ENCODE results near the gene ZNF497.
A peak's percentile ranks its signal among the peaks of the same experiment; 100 is the strongest.

Gene ZNF497

GRCh38 chr19:58392945-58393724 is 30.6 kb upstream of the ZNF497 start:
- Histone ChIP-seq H2AFZ (ENCODE audit: low read depth, low read length, severe bottlenecking) (no peak overlapping the region), H3K4me3 (ENCODE audit: insufficient read depth, low read length, poor library complexity, severe bottlenecking) (no peak overlapping the region), H3F3A (ENCODE audit: insufficient read depth) (peaks cover 5% of the 10 kb centered on the region; the same call in 1 of the 2 replicates), H3K79me2 (ENCODE audit: insufficient read depth, low read length) (peaks cover 32% of the 10 kb centered on the region), H3K4me2 (ENCODE audit: low read depth, low read length, poor library complexity, severe bottlenecking) (no peak overlapping the region), H3K27me3 (ENCODE audit: low read length) (no peaks in the 10 kb centered on the region), H3K27ac (ENCODE audit: low read depth, low read length) (no peak overlapping the region), H3K9me3 (ENCODE audit: insufficient read depth, low read length) (no peaks in the 10 kb centered on the region), H4K20me1 (ENCODE audit: low read depth, low read length) (peaks cover 28% of the 10 kb centered on the region), H3K9me2 (replicated peaks; ENCODE audit: insufficient read depth, low read length) (no peaks in the 10 kb centered on the region), H3K9ac (ENCODE audit: low read length) (no peak overlapping the region), H3K36me3 (ENCODE audit: low read length) (peaks cover 21% of the 10 kb centered on the region)
- TF ChIP-seq CTCF (IDR thresholded peaks at IDR 0.05; ENCODE audit: insufficient read depth, low read length, poor library complexity, severe bottlenecking) (no peak), EZH2phosphoT487 (conservative IDR thresholded peaks at IDR 0.05; ENCODE audit: low read length) (no peak)

DNA sequence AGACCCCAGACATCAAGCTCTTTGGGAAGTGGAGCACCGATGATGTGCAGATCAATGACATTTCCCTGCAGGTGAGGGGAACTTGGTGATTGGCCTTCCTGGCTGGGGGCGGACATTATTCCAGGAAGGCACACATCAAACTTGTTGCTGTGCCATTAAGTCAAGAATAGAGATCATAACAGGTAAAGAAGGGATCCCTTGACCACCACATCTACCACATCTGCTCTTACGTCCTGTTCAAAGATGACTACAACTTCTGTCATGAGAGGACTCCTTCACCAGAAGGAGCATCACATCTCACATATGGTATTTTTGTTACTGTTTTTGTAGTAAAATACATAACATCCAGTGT is 25.6 kb upstream of the ZNF497 start:
- Histone ChIP-seq H3K36me3 (ENCODE audit: low read length) (peaks cover 22% of the 10 kb centered on the region), H3K79me2 (ENCODE audit: insufficient read depth, low read length) (peaks cover 43% of the 10 kb centered on the region), H3K9me3 (ENCODE audit: insufficient read depth, low read length) (no peaks in the 10 kb centered on the region), H3K27me3 (ENCODE audit: low read length) (no peaks in the 10 kb centered on the region), H2AFZ (ENCODE audit: low read depth, low read length, severe bottlenecking) (no peak overlapping the region), H3K27ac (ENCODE audit: low read depth, low read length) (no peak overlapping the region), H3K9ac (ENCODE audit: low read length) (peak overlapping the region; percentile 98), H3F3A (ENCODE audit: insufficient read depth) (peaks cover 11% of the 10 kb centered on the region; the same call in 1 of the 2 replicates), H3K9me2 (replicated peaks; ENCODE audit: insufficient read depth, low read length) (no peaks in the 10 kb centered on the region), H3K4me3 (ENCODE audit: insufficient read depth, low read length, poor library complexity, severe bottlenecking) (peak overlapping the region; percentile 99), H3K4me2 (ENCODE audit: low read depth, low read length, poor library complexity, severe bottlenecking) (peak overlapping the region; percentile 87), H4K20me1 (ENCODE audit: low read depth, low read length) (peaks cover 27% of the 10 kb centered on the region)
- TF ChIP-seq CTCF (IDR thresholded peaks at IDR 0.05; ENCODE audit: insufficient read depth, low read length, poor library complexity, severe bottlenecking) (no peak), EZH2phosphoT487 (conservative IDR thresholded peaks at IDR 0.05; ENCODE audit: low read length) (no peak)

DNA sequence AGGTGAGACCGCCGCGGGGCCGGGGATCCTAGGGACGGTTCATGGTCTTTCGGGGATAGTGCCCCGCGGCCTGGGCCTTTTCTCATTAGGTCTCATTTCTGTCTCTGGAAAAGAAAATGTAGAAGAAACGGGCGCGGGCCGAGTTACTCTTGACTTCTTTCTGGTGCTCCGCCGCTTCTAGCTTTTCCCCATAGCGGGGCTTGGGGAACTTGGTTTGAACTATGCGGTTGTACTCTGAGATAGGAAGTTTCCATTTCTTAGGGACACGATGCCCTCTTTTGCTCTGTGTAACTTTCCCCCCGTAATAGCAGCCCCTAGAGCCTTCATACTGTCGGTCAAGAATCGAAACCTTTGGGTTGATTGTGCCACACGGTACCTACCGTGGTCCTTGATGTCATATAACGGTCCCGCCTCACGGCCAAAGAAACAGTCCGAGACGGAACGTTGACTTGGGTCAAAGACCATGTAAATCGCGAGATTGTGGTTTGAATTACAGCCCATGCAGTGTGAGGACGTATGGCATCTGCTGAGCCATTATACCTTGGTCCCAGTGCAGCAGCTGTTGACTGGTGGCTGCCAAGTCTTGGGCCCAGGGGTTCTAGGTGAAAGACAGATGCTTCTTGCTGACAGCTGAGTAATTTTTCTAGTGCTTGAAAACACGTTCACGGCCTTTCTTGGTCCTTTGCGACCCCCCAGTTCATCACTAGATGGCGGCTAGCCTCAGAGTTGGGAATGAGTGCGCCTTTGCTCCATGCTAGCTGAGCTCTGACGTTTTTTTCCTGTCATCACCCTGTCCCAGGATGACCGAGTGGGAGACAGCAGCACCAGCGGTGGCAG is 25.0 kb upstream of the ZNF497 start:
- Histone ChIP-seq H3K9ac (ENCODE audit: low read length) (peak overlapping the region; percentile 98), H3K9me2 (replicated peaks; ENCODE audit: insufficient read depth, low read length) (no peaks in the 10 kb centered on the region), H3K27me3 (ENCODE audit: low read length) (no peaks in the 10 kb centered on the region), H3K9me3 (ENCODE audit: insufficient read depth, low read length) (no peaks in the 10 kb centered on the region), H4K20me1 (ENCODE audit: low read depth, low read length) (peaks cover 23% of the 10 kb centered on the region), H2AFZ (ENCODE audit: low read depth, low read length, severe bottlenecking) (no peak overlapping the region), H3K79me2 (ENCODE audit: insufficient read depth, low read length) (peaks cover 43% of the 10 kb centered on the region), H3K4me2 (ENCODE audit: low read depth, low read length, poor library complexity, severe bottlenecking) (peak overlapping the region; percentile 87), H3K36me3 (ENCODE audit: low read length) (peaks cover 16% of the 10 kb centered on the region), H3K27ac (ENCODE audit: low read depth, low read length) (peak overlapping the region; percentile 45), H3K4me3 (ENCODE audit: insufficient read depth, low read length, poor library complexity, severe bottlenecking) (peak overlapping the region; percentile 99), H3F3A (ENCODE audit: insufficient read depth) (peaks cover 7% of the 10 kb centered on the region; the same call in 1 of the 2 replicates)
- no peak for TF ChIP-seq CTCF (IDR thresholded peaks at IDR 0.05; ENCODE audit: insufficient read depth, low read length, poor library complexity, severe bottlenecking)
- TF ChIP-seq EZH2phosphoT487 (conservative IDR thresholded peaks at IDR 0.05; ENCODE audit: low read length), result no peak

All from SU-DHL-6 (cell line).